Stimulated activated CD4-positive, alpha-beta T cell treated with anti-CD3 and anti-CD28 coated beads, Interleukin-15, amount 100 ng/mL, for 48 hours (primary cell): ENCODE measurements around the gene CLASP1.
"Not testable (repeated sequence)": the region's sequence is repeated elsewhere in the genome, so short reads cannot be mapped to it uniquely, and the experiment has no call there.

Source experiments
- DNase-seq, 2 donors: peaks; one replicate each; pipeline ENCODE4 v3.0.0-alpha.2; 2020; ENCODE audit warnings: low read depth in 2 of 2

Gene CLASP1

GRCh38 chr2:121505005-121505404 lies 144.3 kb downstream of the CLASP1 start:
- no peak for DNase-seq

DNA sequence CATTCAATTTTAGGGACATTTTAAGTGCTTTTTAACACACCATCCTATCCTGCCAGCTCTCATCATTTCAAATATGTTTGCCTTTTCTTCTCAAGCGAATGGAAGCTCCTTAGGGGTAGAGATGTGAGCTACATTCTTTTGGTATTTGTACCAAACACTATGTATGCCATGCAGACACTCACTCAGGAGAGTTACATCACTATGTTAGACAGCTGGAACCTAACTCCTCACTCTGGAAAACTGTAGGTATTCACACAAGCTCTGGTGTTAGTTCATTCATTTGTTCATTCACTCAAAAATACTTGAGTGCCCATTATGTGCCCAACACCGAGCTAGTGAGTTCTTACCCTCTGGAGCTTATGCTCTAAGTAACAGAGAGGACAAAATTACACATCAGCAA lies 144.9 kb downstream of the CLASP1 start:
- DNase-seq, result no peak

DNA sequence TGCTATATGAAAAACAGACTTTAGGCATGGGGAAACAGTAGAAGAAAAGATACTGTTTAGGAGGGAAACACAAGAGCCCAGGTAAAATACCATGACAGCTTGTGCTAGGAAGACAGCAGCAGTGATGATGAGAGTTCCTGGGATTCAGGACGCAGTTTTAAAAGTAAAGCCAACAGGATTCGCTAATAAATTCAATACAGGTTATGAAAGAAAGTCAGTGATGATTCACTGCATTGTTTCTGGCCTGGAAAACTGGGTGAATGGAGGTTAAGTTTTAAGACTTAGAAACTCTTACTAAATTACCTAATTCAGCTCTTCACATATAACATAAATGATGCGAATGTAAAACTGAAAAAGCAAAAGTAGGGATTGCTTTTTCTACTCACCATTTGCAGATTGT lies 146.5 kb downstream of the CLASP1 start:
- DNase-seq, result no peak

DNA sequence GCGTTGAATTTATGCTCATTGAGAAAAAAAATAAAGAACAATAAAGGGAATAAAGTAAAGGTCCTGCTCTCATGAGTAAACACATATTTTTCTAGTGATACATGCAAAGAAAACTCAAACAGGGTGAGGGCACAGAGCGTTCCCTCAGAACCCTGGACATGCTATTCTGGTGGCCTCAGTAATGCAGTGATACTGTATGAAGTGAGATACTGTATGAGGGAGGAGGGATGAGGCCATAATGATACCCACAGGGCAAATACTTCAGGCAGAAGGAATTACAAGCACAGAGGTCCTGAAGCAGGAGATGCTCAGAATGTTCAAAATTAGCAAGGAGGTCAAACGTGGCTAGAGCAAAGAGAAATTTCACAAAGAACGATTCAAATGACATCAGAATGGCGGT lies 147.0 kb downstream of the CLASP1 start:
- no peak for DNase-seq

DNA sequence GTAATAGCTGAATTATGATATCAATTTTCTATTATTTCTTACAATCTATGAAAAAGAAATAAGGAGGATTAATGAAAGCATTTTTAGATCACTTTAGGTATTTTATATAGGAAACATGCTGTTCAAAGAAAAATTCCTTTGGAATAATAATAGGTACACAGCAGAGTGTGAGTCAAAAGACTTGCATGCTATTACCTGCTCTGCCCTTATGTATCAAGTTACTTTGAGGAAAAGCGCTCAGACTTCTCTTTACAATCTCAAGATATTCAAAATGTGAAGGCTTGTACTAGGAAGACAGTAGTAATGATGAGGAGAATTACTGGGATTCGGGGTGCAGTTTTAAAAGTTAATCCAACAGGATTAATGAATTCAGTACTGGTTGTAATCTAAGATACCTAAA lies 147.7 kb downstream of the CLASP1 start:
- DNase-seq, result no peak

- DNase-seq, result no peak
Measured at GRCh38 chr2:121501031-121501430, 148.2 kb downstream of the CLASP1 start.

DNA sequence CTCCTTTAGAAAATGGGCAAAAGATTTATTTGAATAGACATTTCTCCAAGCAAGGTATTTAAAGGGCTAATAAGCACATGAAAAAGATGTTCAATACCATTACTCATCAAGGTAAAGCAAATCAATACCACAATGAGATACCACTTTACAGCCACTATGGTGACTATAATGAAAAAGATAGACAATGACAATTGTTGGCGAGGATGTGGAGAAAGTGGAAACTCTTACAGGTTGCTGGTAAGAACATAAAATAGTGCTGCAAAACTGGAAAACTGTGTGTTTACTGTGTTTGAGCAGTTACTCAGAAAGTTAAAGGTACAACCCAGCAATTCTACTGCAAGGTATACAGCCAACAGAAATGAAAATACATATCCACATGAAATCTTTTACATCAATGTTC lies 150.5 kb downstream of the CLASP1 start:
- no peak for DNase-seq

DNA sequence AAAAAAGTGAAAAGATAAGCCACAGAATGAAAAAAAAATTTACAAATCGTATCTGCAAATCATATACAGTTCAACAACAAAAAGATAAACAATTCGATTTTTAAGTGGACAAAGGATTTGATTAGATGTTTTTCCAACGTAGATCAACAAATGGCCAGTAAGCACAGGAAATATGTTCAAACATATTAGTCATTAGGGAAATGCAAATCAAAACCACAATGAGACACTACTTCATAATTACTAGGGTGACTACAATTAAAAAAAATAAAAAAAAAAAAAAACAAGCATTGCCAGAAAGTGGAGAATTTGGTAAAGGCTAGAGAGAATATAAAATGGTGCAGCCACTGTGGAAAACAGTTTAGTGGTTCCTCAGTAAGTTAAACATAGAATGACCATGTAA lies 156.9 kb downstream of the CLASP1 start:
- DNase-seq, result no peak

DNA sequence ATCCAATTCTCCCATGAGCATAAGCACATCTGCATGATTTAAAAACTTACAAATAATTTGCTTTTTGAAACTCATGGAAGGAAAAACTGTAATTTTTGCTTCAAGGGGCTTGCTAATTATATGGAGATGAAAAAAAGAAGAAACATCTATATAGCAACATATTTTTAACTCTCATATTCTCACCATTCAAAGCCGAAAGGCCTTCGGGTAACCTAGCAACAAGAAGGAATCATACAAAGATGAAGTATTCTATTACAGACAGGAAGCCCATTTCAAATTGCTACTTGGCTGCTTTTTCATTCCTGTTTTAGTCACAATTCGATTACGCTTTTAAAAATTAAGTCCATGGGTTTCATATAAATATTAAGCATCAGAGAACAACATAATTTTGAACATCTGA lies 157.7 kb downstream of the CLASP1 start:
- no peak for DNase-seq

GRCh38 chr2:121490584-121491133 lies 158.6 kb downstream of the CLASP1 start:
- DNase-seq, result no peak

DNA sequence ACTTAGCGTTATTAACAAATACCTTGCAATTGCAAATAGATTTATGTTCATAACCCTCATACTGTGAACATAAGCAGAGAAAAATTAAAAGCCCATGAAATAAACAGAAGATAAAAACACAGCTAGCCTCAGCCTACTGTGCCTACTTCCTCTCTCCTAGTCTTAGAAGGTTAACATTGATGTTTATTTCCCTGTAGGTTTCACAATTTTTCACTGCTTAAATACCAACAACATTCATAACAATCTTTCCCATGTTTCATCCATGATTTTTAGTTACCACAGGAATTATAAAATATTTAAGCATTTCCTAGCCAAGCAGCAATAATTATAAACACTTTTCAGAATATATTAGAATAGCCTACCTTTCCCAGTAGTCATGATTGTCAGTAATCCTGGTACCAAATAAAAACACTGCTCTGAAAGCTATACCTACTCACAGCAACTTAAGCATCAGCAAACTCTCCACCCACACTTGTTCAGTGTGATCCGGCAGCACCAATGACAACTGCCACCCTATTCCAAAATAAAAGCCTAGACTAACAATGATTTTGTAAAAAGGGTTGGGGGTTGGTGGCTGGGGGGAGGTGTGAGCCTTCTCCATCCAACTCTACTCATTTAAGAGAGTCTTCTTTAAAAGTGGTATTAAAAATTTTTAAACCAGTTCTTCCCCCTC lies 159.2 kb downstream of the CLASP1 start:
- no peak for DNase-seq

DNA sequence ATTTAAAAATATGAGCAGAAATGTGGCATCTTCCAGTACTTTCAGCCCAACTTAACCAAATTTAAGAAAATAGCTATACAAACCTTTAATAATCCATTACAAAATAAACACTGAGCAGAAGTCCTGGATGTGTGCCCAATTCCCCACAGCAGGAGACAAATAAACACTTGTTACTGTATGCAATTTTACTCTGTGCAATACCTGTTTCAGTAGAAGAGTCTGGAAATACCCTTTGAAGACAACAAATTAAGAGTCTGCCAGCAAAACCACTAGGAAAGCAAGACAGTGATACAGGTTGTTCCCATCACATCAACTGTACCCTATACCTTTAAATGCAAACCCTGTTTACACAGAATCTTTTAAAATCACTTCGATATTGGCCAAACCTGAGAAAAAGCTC lies 160.0 kb downstream of the CLASP1 start:
- no peak for DNase-seq

DNA sequence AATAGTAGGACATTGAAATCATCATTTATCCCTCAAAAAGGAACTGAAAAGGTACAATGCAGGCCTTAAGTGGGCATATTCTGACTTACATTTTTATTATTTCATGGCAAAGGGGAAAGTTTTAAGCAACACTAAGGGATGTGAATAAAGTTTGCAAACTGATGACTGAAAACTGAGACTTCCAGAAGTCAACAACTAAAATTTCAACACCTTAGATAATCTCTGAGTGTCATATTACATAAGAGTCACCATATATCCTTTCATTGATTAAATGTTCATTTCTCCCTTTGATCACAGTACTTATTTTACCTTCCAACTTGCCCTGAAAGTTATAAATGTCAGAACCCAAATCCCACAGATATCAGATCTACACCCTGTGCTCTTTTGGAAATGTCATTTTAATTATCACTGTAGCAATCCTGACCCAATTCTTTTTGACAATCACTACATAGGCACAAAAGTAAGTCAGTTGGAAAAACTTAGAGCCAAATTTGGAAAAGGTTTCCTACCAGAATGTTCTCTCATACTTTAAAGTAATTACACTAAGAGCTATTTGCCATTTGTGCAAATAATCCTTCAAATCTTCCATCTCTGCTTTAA lies 163.0 kb downstream of the CLASP1 start:
- DNase-seq, result no peak

GRCh38 chr2:121485039-121485438 lies 164.2 kb downstream of the CLASP1 start:
- no peak for DNase-seq

DNA sequence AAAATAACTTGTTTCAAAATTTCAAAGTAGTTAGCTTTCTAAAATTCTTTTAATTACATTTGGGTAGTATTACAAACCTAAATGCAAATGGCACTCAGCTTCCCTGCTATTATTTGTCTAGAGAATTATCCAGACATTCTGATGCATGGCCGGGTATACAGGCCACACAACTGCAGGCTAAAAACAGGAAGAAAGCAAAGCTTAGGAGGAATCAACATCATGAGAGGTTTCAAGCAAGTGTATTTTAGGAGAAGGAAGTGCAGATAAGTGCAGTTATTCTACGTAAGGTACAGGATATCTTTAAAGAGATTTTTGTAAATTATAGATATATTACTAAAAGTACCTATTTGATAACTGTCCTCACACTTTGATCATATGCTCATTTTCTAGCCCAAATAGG lies 165.4 kb downstream of the CLASP1 start:
- DNase-seq, result no peak

DNA sequence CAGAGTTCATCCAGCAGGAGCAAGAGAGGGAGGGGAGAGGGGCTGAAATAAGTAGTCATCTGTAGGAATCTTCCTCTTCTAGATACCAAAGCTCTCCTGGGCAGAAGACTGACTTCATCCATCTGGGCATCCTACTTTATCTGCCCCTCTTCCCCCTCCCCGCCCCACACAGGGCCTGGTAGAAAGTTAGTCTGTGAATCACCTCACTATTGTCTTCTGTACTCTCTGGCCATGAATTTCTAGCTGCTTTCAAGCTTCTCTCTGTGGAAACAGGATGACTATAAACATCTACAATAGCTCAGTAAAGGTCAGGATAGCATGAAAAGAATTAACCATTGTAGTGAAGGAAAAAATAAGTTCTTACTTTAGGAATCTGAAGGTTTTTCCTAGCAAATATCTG lies 166.2 kb downstream of the CLASP1 start:
- no peak for DNase-seq

GRCh38 chr2:121480826-121481225 lies 168.4 kb downstream of the CLASP1 start:
- DNase-seq, result no peak

- no peak for DNase-seq
Measured at GRCh38 chr2:121479882-121480522, 169.3 kb downstream of the CLASP1 start.

- DNase-seq, result no peak
Measured at GRCh38 chr2:121478996-121479745, 170.1 kb downstream of the CLASP1 start.

DNA sequence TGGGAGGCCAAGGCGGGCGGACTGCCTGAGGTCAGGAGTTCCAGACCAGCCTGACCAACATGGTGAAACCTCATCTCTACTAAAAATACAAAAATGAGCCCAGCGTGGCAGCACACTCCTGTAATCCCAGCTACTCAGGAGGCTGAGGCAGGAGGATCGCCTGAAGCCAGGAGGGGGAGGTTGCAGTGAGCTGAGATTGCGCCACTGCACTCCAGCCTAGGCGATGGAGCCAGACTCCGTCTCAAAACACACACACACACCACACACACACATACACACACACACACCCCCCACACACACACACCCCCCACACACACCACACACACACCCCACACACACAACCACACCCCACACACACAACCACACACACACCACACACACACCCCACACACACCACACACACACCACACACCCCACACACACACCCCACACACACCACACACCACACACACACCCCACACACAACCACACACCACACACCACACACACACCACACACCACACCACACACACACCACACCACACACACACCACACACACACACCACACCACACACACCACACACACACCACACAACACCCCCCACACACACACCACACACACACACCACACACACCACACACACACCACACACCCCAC lies 170.8 kb downstream of the CLASP1 start:
- DNase-seq, result not testable (repeated sequence)

GRCh38 chr2:121476684-121477083 lies 172.6 kb downstream of the CLASP1 start:
- no peak for DNase-seq
